Mesenchymal stem cell (in vitro differentiated cells and primary cell): ENCODE data around the gene PNPLA2.

Experiments used
- DNase-seq: peaks from one replicate; pipeline ENCODE4 v3.0.0-alpha.2; 2013
- H2AFZ ChIP-seq: one replicate; pipeline ENCODE4 v1.6.1; 2013; ENCODE audit warnings: low read depth, mild to moderate bottlenecking, control low read depth, inconsistent platforms, low read length, moderate library complexity
- H2AK5ac ChIP-seq: 2 replicates; pipeline ENCODE4 v1.6.1; 2013; ENCODE audit warnings: low read length, moderate library complexity, mild to moderate bottlenecking, inconsistent platforms; ENCODE audit not compliant: severe bottlenecking
- H2BK120ac ChIP-seq: one replicate; pipeline ENCODE4 v1.6.1; 2013; ENCODE audit warnings: low read depth, mild to moderate bottlenecking, inconsistent platforms, low read length, moderate library complexity
- H2BK12ac ChIP-seq, 2 experiments: one replicate each; pipeline ENCODE4 v1.6.1; 2013; ENCODE audit warnings: inconsistent platforms in 2 of 2, low read length in 2 of 2, mild to moderate bottlenecking in 2 of 2, moderate library complexity in 2 of 2, control low read depth in 1 of 2
- H2BK15ac ChIP-seq: one replicate; pipeline ENCODE4 v1.6.1; 2013; ENCODE audit warnings: mild to moderate bottlenecking, low read depth, inconsistent platforms; ENCODE audit not compliant: poor library complexity, severe bottlenecking
- H2BK5ac ChIP-seq: 2 replicates; pipeline ENCODE4 v1.6.1; 2013; ENCODE audit warnings: low read depth, mild to moderate bottlenecking, low read length, control low read depth, inconsistent platforms; ENCODE audit not compliant: poor library complexity, severe bottlenecking
- H3K14ac ChIP-seq, 2 experiments: one replicate each; pipeline ENCODE4 v1.6.1; 2013; ENCODE audit warnings: inconsistent platforms in 2 of 2, low read length in 2 of 2, control low read depth in 1 of 2, mild to moderate bottlenecking in 1 of 2, moderate library complexity in 1 of 2
- H3K18ac ChIP-seq, 2 experiments: one replicate each; pipeline ENCODE4 v1.6.1; 2013; ENCODE audit warnings: inconsistent platforms in 2 of 2, low read length in 2 of 2, control low read depth in 1 of 2, low read depth in 1 of 2, mild to moderate bottlenecking in 1 of 2
- H3K23ac ChIP-seq, 2 experiments: one replicate each; pipeline ENCODE4 v1.6.1; 2013; ENCODE audit warnings: inconsistent platforms in 2 of 2, low read length in 2 of 2, mild to moderate bottlenecking in 2 of 2, moderate library complexity in 2 of 2, control low read depth in 1 of 2
- H3K27ac ChIP-seq: 2 replicates; pipeline ENCODE4 v1.5.1; 2013; ENCODE audit warnings: mild to moderate bottlenecking, moderate library complexity, low read length, control low read depth, inconsistent platforms; ENCODE audit not compliant: poor library complexity, severe bottlenecking
- H3K27me3 ChIP-seq, 2 experiments: 2 replicates each; pipeline versions ENCODE4 v1.6.1 to v1.7.0; 2013; ENCODE audit warnings: low read length in 2 of 2, mild to moderate bottlenecking in 2 of 2, moderate library complexity in 2 of 2, control low read depth in 1 of 2, inconsistent platforms in 1 of 2; ENCODE audit not compliant: control insufficient read depth in 1 of 2, insufficient read depth in 1 of 2
- H3K36me3 ChIP-seq, 2 experiments: 2 replicates each; pipeline versions ENCODE4 v1.6.1 to v1.7.0; 2013; ENCODE audit warnings: low read length in 2 of 2, control low read depth in 1 of 2, inconsistent platforms in 1 of 2, low read depth in 1 of 2, mild to moderate bottlenecking in 1 of 2; ENCODE audit not compliant: insufficient read depth in 2 of 2, control insufficient read depth in 1 of 2
- H3K4ac ChIP-seq, 2 experiments: one replicate each; pipeline ENCODE4 v1.6.1; 2013; ENCODE audit warnings: inconsistent platforms in 2 of 2, low read length in 2 of 2, mild to moderate bottlenecking in 2 of 2, moderate library complexity in 2 of 2, control low read depth in 1 of 2, low read depth in 1 of 2
- H3K4me1 ChIP-seq: 2 replicates; pipeline ENCODE4 v1.6.1; 2013; ENCODE audit warnings: low read depth, low read length, control low read depth; ENCODE audit not compliant: control insufficient read depth, insufficient read depth
- H3K4me2 ChIP-seq: 2 replicates; pipeline ENCODE4 v1.6.1; 2013; ENCODE audit warnings: low read length, mild to moderate bottlenecking, inconsistent platforms; ENCODE audit not compliant: poor library complexity, severe bottlenecking
- H3K4me3 ChIP-seq, 2 experiments: 2 replicates each; pipeline versions ENCODE4 v1.5.1 to v1.7.0; 2013; ENCODE audit warnings: low read length in 2 of 2, mild to moderate bottlenecking in 2 of 2, control low read depth in 1 of 2, low read depth in 1 of 2; ENCODE audit not compliant: insufficient read depth in 1 of 2
- H3K79me1 ChIP-seq: replicated peaks from 2 replicates; pipeline ENCODE4 v1.6.1; 2013; ENCODE audit warnings: mild to moderate bottlenecking, control low read depth, low read length, inconsistent platforms; ENCODE audit not compliant: poor library complexity, severe bottlenecking
- H3K9ac ChIP-seq: 2 replicates; pipeline ENCODE4 v1.7.0; 2013; ENCODE audit warnings: mild to moderate bottlenecking, low read length, moderate library complexity
- H3K9me3 ChIP-seq: 2 replicates; pipeline ENCODE4 v1.7.0; 2013; ENCODE audit warnings: mild to moderate bottlenecking, low read length; ENCODE audit not compliant: control insufficient read depth
- H4K8ac ChIP-seq: one replicate; pipeline ENCODE4 v1.6.1; 2013; ENCODE audit warnings: inconsistent platforms, mild to moderate bottlenecking, low read length, moderate library complexity
- H4K91ac ChIP-seq: one replicate; pipeline ENCODE4 v1.6.1; 2013; ENCODE audit warnings: mild to moderate bottlenecking, low read length, inconsistent platforms
- WGBS: methylation state at CpG from one replicate; pipeline ENCODE4 v1.1.7; 2013; ENCODE audit warnings: mixed read lengths; 5-methylcytosine and 5-hydroxymethylcytosine counted together

PNPLA2 gene

DNA sequence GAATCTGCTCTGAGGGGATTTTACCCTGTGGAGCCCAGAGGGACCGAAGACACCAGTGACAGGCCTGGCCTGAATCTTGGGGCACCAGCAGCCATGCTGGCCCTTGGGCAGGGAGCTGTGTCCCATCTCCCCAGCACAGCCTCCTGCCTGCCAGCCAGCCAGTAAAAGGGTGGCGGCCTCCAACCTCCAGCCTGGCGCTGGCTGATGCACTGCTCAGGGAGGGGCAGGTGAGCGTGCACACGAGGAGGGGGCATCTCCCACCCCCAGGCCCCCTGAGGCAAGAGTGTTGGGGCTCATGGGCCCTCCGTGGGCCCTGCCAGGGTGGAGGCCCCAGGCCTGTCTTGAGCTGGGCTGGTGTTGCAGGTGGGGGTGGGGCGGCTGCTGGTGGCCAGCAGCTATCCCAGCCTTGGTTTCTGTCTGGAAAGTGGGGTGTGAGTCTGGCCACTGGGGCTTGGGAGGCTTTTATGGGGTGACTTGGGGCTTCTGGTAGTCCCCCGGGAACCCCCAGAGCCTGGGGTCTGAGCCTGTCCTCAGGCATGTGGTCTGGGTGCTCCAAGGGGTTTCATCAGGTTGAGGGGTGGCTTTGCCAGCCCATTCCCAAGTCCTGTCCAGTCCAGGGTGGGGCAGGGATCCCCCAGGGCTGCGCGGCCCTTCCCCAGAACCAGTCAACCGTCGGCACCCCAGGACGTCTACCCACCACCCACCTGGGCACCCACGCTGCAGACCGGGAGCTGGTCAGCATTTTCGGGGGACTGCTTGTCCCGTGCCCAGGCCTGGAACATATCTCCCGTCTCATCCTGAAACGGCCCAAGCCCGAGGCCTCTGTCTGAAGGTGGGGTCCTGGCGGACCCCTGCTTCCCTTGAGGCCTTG, 41.8 kb downstream of the PNPLA2 start:
- peaks cover 68% of the 10 kb centered on the region for H3K4me1 ChIP-seq

DNA sequence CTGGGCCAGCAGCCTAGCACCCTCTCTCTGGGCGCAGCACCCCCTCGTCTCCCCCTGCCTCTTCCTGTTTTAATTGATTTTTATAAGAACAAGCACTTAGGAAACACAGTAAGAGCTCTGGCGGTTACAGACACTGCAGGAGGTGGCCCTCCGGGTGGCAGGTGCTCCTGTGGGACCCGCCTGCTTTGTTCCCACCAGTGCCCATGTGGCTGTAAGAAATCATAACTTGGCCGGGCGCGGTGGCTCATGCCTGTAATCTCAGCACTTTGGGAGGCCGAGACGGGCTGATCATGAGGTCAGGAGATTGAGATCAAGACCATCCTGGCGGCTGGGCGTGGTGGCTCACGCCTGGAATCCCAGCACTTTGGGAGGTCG, 42.4 kb downstream of the PNPLA2 start:
- Histone ChIP-seq H4K91ac (no peak overlapping the region), H2AFZ (no peak overlapping the region), H3K4me2 (no peak overlapping the region), H3K27me3 (no peaks in the 10 kb centered on the region), H3K27ac (no peak overlapping the region), H3K4me1 (peaks cover 70% of the 10 kb centered on the region), H3K4me3 (no peak overlapping the region), H2BK15ac (no peak overlapping the region), H3K18ac (no peak overlapping the region), H3K9me3 (no peaks in the 10 kb centered on the region), H2AK5ac (no peak overlapping the region), H2BK12ac (no peak overlapping the region), H3K23ac (no peak overlapping the region), H4K8ac (no peak overlapping the region), H3K4ac (no peak overlapping the region), H3K79me1 (peaks cover 24% of the 10 kb centered on the region), H3K14ac (no peak overlapping the region), H2BK5ac (no peak overlapping the region), H2BK120ac (no peak overlapping the region), H3K36me3 (peaks cover 34 to 65% of the 10 kb centered on the region in 2 experiments), H3K9ac (no peak overlapping the region)
- WGBS: 97% methylated on average over 14 of the region's 14 CpGs
- DNase-seq: no peak

More for the DNA sequence above, 41.8 kb downstream of the PNPLA2 start:
- H4K8ac ChIP-seq: peak overlapping the region; percentile 78
- H3K4ac ChIP-seq: peak overlapping the region in 1 of 2 experiments; percentile 47
- no peak overlapping the region for H2AFZ ChIP-seq
- peak overlapping the region in 1 of 2 experiments; percentile 18 for H3K14ac ChIP-seq
- H3K23ac ChIP-seq: peak overlapping the region in 1 of 2 experiments; percentile 27
- H2BK120ac ChIP-seq: peak overlapping the region; percentile 37
- H2BK12ac ChIP-seq: peak overlapping the region in 1 of 2 experiments; percentile 21
- no peak overlapping the region for H3K4me2 ChIP-seq
- peak overlapping the region; percentile 68 for H2AK5ac ChIP-seq
- peak overlapping the region; percentile 38 to 86 for H3K18ac ChIP-seq
- DNase-seq: no peak
- peak overlapping the region; percentile 54 for H3K9ac ChIP-seq
- H3K36me3 ChIP-seq: peaks cover 34 to 65% of the 10 kb centered on the region in 2 experiments
- H2BK5ac ChIP-seq: no peak overlapping the region
- no peaks in the 10 kb centered on the region for H3K27me3 ChIP-seq
- H2BK15ac ChIP-seq: no peak overlapping the region
- H3K4me3 ChIP-seq: peak overlapping the region in 1 of 2 experiments; percentile 35
- H3K9me3 ChIP-seq: no peaks in the 10 kb centered on the region
- H3K27ac ChIP-seq: peak overlapping the region; percentile 45
- H4K91ac ChIP-seq: peak overlapping the region; percentile 3
- H3K79me1 ChIP-seq: peaks cover 26% of the 10 kb centered on the region
- 91% methylated on average over 21 of the region's 21 CpGs for WGBS

DNA sequence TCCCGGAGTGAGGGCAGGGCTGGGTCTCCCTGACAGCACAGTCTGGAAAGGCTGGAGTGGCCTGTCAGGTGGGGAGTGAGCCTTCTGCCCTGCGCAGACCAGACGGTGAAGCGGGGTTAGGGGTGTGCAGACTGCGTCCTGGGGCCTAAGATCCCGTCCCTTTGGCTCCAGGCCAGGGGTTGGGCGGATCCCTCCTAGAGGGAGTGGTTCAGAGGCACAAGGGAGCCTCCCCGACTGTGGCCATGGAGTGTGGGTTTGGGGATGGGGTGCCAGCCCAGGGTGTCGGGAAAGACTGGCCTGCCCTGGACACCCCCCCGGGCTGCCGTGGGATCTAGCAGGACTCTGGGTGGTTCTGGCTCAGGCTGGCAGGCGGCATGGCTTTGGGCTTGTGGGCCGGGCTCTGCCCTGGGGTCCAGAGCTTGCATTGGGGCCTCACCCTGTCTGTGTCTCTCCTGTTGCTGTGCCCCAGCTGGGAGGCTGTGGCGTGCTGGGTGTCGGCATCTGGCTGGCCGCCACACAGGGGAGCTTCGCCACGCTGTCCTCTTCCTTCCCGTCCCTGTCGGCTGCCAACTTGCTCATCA, 43.5 kb downstream of the PNPLA2 start:
- no peak overlapping the region for H3K14ac ChIP-seq
- H3K18ac ChIP-seq: no peak overlapping the region
- 85% methylated on average over 20 of the region's 20 CpGs for WGBS
- DNase-seq: no peak
- H3K23ac ChIP-seq: no peak overlapping the region
- H2BK5ac ChIP-seq: no peak overlapping the region
- H3K27me3 ChIP-seq: no peaks in the 10 kb centered on the region
- H3K4me1 ChIP-seq: peaks cover 68% of the 10 kb centered on the region
- no peak overlapping the region for H3K4me3 ChIP-seq
- no peaks in the 10 kb centered on the region for H3K9me3 ChIP-seq
- H2AFZ ChIP-seq: no peak overlapping the region
- no peak overlapping the region for H2BK12ac ChIP-seq
- no peak overlapping the region for H3K4ac ChIP-seq
- no peak overlapping the region for H2BK120ac ChIP-seq
- peak overlapping the region; percentile 19 for H4K8ac ChIP-seq
- H3K36me3 ChIP-seq: peaks cover 37 to 68% of the 10 kb centered on the region in 2 experiments
- no peak overlapping the region for H4K91ac ChIP-seq
- H2BK15ac ChIP-seq: no peak overlapping the region
- no peak overlapping the region for H3K27ac ChIP-seq
- peaks cover 21% of the 10 kb centered on the region for H3K79me1 ChIP-seq
- H3K4me2 ChIP-seq: no peak overlapping the region
- H2AK5ac ChIP-seq: peak overlapping the region; percentile 23
- peak overlapping the region; percentile 1 for H3K9ac ChIP-seq

DNA sequence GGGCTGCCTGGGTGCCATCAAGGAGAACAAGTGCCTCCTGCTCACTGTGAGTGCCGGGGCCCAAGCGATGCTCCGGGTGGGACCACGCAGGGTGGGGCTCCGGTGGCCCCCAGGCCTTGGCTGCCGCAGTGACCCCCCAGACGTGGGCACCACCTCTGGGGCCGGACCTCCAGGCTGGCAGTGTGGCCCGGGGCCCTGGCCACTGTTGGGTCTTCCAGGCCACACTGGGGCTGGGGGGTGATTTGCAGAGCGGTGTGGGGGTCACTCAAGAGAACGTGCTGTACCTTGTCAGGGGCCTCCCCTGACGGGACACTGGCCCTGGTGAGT, 43.9 kb downstream of the PNPLA2 start:
- Histone ChIP-seq H2AK5ac (peak overlapping the region; percentile 23), H2BK5ac (no peak overlapping the region), H3K27me3 (no peaks in the 10 kb centered on the region), H2BK12ac (no peak overlapping the region), H3K23ac (no peak overlapping the region), H3K27ac (peak overlapping the region; percentile 93), H3K18ac (no peak overlapping the region), H4K91ac (no peak overlapping the region), H3K36me3 (peaks cover 37 to 67% of the 10 kb centered on the region in 2 experiments), H2BK120ac (no peak overlapping the region), H3K4ac (no peak overlapping the region), H3K9me3 (no peaks in the 10 kb centered on the region), H4K8ac (peak overlapping the region; percentile 19), H3K4me2 (peak overlapping the region; percentile 55), H2BK15ac (no peak overlapping the region), H3K79me1 (peaks cover 21% of the 10 kb centered on the region), H3K4me1 (peaks cover 68% of the 10 kb centered on the region), H3K14ac (no peak overlapping the region), H2AFZ (no peak overlapping the region), H3K4me3 (no peak overlapping the region), H3K9ac (no peak overlapping the region)
- 93% methylated on average over 11 of the region's 12 CpGs for WGBS
- DNase-seq: no peak
